Body of pancreas (tissue), 4 donors: ENCODE data around the gene TLE1. TPM values are rescaled to one million over a fixed set of nuclear protein-coding genes. Genes with fewer than 3 reads are reported as not detected.

ENCODE experiments used
- ATAC-seq: fragments of 150-250 bp; one replicate; pipeline ENCODE4 v1.9.1; 2016
- DNase-seq, 4 donors: peaks; one replicate each; pipeline ENCODE4 v3.0.0-alpha.2; 2019
- H3K27ac ChIP-seq, 4 donors: fragments of 200-600 bp; sonication (generic); 1 replicate in 3 of 4; 2 replicates in 1 of 4; pipeline versions ENCODE4 v1.5.1 to v1.6.1; 2016 to 2019; ENCODE audit warnings: mild to moderate bottlenecking in 1 of 4, mixed read lengths in 1 of 4, moderate library complexity in 1 of 4
- H3K27me3 ChIP-seq, 2 donors: fragments of 200-600 bp; sonication (generic); one replicate each; pipeline ENCODE4 v1.6.0; 2016; ENCODE audit warnings: mild to moderate bottlenecking in 1 of 2
- H3K36me3 ChIP-seq, 2 donors: fragments of 200-600 bp; sonication (generic); replicated peaks in 1 of 2; 2 replicates each; pipeline ENCODE4 v1.5.1; 2016; ENCODE audit warnings: low read depth in 2 of 2; ENCODE audit not compliant: insufficient read depth in 1 of 2
- H3K4me1 ChIP-seq: fragments of 200-600 bp; sonication (generic); one replicate; pipeline ENCODE4 v1.6.0; 2016
- H3K4me3 ChIP-seq, 2 donors: fragments of 200-600 bp; sonication (generic); 1 replicate in 1 of 2; 2 replicates in 1 of 2; pipeline ENCODE4 v1.5.1; 2016 to 2019
- H3K9me3 ChIP-seq, 3 donors: fragments of 200-600 bp; sonication (generic); 1 replicate in 2 of 3; 2 replicates in 1 of 3; pipeline ENCODE4 v1.5.1; 2016
- POLR2A ChIP-seq, 3 donors: fragments of 450-650 bp; IDR thresholded peaks; one replicate each; pipeline ENCODE4 v1.6.1; 2016; ENCODE audit warnings: antibody characterized with exemption in 3 of 3, mild to moderate bottlenecking in 2 of 3
- WGBS, 2 donors: methylation state at CpG; one replicate each; pipeline ENCODE4 v1.1.5; 2017; 5-methylcytosine and 5-hydroxymethylcytosine counted together
- intact Hi-C: fragments of 100-400 bp; cut with DNase I; formaldehyde crosslinking; loops from one replicate; pipeline ENCODE4 v1.15.1; 2023
- total RNA-seq, 2 donors: library from RNA; depleted of rRNA; stranded (reverse); fragments of >200 nt; gene quantifications; one replicate each; pipeline ENCODE4 v1.1.0, GENCODE V29; 2016
- TF ChIP-seq, protein P1 (sequence below), 7 experiments: fragments of 450-650 bp in 4 of 7; fragments of 200-600 bp in 3 of 7; sonication (generic) in 3 of 7; IDR thresholded peaks; one replicate each; pipeline ENCODE4 v1.5.1; 2016 to 2019; ENCODE audit warnings: antibody characterized with exemption in 7 of 7

Gene TLE1
- total RNA-seq, 2 donors from 2014 or later: 49.5 to 58.3 TPM

DNA sequence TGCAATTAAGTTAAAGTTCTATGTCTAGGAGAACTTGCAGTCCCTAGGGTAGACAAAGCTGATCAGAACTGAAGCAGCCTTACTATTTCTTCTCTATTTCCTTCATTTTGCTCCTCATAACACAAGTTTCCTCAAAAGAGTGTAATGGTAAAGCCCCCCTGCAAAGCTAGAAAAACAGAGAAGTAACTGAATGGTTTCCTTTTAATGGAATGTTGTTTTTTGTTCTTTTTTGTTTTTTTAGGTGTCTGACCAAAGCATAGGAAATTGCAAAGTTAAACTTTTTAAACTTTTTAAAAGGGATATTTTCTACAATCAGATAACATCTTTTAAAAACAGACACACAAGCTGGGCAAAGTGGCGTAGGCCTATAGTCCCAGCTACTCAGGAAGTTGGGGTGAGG is 145.7 kb downstream of the TLE1 start:
- intact Hi-C loops: no loop called here
- H3K4me1 ChIP-seq: peaks cover 19% of the 10 kb centered on the region
- H3K4me3 ChIP-seq: no peak overlapping the region
- 96 to 100% methylated on average over 1 of the region's 1 CpG for WGBS, 2 donors
- H3K36me3 ChIP-seq: no peaks in the 10 kb centered on the region
- no peak for TF ChIP-seq POLR2A (IDR thresholded peaks at IDR 0.05)
- TF ChIP-seq, protein P1, sequence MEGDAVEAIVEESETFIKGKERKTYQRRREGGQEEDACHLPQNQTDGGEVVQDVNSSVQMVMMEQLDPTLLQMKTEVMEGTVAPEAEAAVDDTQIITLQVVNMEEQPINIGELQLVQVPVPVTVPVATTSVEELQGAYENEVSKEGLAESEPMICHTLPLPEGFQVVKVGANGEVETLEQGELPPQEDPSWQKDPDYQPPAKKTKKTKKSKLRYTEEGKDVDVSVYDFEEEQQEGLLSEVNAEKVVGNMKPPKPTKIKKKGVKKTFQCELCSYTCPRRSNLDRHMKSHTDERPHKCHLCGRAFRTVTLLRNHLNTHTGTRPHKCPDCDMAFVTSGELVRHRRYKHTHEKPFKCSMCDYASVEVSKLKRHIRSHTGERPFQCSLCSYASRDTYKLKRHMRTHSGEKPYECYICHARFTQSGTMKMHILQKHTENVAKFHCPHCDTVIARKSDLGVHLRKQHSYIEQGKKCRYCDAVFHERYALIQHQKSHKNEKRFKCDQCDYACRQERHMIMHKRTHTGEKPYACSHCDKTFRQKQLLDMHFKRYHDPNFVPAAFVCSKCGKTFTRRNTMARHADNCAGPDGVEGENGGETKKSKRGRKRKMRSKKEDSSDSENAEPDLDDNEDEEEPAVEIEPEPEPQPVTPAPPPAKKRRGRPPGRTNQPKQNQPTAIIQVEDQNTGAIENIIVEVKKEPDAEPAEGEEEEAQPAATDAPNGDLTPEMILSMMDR (IDR thresholded peaks at IDR 0.05): no peak
- no peaks in the 10 kb centered on the region for H3K9me3 ChIP-seq
- DNase-seq: no peak
- H3K27ac ChIP-seq: no peak overlapping the region
- no peaks in the 10 kb centered on the region for H3K27me3 ChIP-seq
- no peak for ATAC-seq

DNA sequence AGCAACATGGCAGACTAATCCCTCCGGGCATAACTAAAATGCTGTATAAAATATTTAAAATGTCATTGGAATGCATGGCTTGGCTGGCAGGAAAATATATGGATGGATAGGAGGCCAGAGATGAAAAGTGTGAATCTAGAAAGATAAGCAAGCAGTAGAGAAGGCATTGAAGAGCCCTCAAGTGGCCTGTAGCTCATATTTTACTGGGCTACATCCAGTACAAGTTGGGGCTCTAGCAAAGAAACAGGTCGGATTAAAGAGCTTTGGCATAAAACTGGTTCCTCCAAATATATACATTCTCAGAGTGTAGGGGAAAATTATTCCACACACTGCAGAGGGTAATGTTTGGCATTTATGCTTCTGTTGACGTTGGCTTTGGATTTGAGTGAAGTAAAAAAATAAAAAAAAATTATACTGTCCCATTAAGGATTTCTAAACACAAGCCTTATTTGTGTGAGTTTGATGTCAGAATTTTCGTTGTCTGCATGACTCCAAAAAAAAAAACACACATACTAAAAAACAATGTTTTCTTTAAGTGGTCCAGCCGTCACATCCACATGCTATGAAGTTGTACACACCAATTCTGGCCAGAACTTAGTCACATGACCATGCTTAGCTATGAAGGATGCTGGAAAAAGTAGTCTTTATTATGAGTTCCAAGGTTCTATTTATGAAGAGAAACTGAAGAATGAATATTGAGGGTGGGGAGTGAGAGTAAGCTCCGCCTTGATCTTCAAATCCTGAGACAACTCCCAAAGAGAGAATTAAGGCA is 147.0 kb downstream of the TLE1 start:
- WGBS, 2 donors: 86 to 88% methylated on average over 6 of the region's 6 CpGs
- Histone ChIP-seq H3K27me3 (no peaks in the 10 kb centered on the region), H3K4me3 (no peak overlapping the region), H3K27ac (no peak overlapping the region), H3K4me1 (peaks cover 15% of the 10 kb centered on the region), H3K36me3 (no peaks in the 10 kb centered on the region), H3K9me3 (no peaks in the 10 kb centered on the region)
- ATAC-seq (no peak), DNase-seq (no peak)
- intact Hi-C loops: no loop called here
- no peak for TF ChIP-seq POLR2A (IDR thresholded peaks at IDR 0.05)
- TF ChIP-seq, protein P1 (IDR thresholded peaks at IDR 0.05): no peak

DNA sequence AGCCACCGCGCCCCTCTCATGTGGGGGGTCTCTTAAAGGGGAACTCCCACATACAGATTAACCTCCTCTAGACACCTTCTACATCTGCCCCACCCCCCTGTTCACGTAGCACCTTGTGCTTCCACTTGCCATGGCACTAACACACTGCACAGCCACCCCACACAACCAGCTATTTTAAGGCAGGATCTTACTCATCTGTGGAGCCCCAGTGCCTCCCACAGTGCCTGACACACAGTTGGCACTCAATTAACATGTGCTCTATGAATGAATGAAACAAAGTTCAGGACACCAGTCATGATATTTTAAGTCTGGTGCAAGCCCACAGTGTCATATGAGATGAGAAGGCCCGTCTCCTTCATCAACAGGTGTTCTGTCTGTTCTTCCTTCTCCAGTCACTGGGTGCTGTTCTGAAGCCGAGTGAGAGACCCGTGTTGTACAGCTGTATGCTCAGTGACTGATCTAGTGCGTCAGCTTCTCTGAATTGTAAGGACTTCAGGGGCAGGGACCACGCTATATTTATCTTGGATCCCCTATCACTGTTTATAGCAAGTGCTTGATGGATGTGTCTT is 149.1 kb downstream of the TLE1 start:
- no peak for DNase-seq
- no peak overlapping the region for H3K4me3 ChIP-seq
- H3K36me3 ChIP-seq: no peaks in the 10 kb centered on the region
- peaks cover 5% of the 10 kb centered on the region for H3K4me1 ChIP-seq
- no peak for TF ChIP-seq POLR2A (IDR thresholded peaks at IDR 0.05)
- TF ChIP-seq, protein P1 (IDR thresholded peaks at IDR 0.05): no peak
- intact Hi-C loops: no loop called here
- H3K27ac ChIP-seq: no peak overlapping the region
- 86 to 90% methylated on average over 8 of the region's 8 CpGs for WGBS, 2 donors
- no peaks in the 10 kb centered on the region for H3K9me3 ChIP-seq
- ATAC-seq: no peak
- no peaks in the 10 kb centered on the region for H3K27me3 ChIP-seq

DNA sequence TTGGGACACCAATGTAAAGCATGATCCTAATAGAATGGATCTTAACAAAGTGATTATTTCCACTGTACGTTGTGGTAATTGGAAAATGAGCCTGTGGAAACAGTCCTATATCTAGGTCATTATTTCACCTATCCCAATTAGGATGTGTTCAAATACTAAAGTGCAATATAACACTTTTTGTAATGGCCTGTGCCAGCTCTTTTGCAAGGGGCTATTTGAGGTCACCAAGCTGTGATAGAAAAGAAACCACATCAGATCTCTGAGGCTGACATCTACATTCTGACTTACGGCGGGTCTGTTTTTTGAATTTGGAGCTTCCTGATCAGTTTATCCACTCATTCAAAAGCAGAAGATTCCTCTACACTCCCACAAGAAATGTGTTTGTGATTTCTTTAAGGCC is 150.0 kb downstream of the TLE1 start:
- 81 to 98% methylated on average over 3 of the region's 3 CpGs for WGBS, 2 donors
- Histone ChIP-seq H3K27ac (no peak overlapping the region), H3K9me3 (no peaks in the 10 kb centered on the region), H3K4me3 (no peak overlapping the region), H3K36me3 (no peaks in the 10 kb centered on the region), H3K4me1 (peaks cover 5% of the 10 kb centered on the region), H3K27me3 (no peaks in the 10 kb centered on the region)
- intact Hi-C loops: no loop called here
- ATAC-seq (no peak), DNase-seq (no peak)
- TF ChIP-seq POLR2A (IDR thresholded peaks at IDR 0.05): no peak
- TF ChIP-seq, protein P1 (IDR thresholded peaks at IDR 0.05): no peak

DNA sequence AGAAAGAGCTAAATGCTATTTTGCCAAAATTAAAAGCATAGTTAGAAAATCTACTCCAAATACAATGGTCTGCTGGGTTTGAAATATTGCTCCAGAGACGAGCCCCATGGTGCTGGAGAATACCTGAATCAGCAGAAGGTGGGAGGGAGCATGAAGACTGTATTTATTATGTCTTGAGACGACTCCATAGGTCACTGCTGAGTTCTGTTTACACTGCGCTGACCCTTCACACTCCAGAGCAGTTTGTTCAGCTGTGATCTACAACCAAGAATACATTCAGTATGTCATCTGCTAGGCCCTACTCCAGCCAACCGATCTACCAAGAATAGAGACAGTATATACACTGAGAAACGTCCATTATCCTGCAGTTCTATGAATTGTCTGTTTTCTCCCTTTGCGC is 150.5 kb downstream of the TLE1 start:
- no peaks in the 10 kb centered on the region for H3K9me3 ChIP-seq
- no peak overlapping the region for H3K27ac ChIP-seq
- intact Hi-C loops: no loop called here
- ATAC-seq: no peak
- no peaks in the 10 kb centered on the region for H3K36me3 ChIP-seq
- no peak overlapping the region for H3K4me3 ChIP-seq
- no peak for TF ChIP-seq POLR2A (IDR thresholded peaks at IDR 0.05)
- TF ChIP-seq, protein P1 (IDR thresholded peaks at IDR 0.05): no peak
- H3K4me1 ChIP-seq: peaks cover 5% of the 10 kb centered on the region
- DNase-seq: no peak
- WGBS, 2 donors: 80 to 83% methylated on average over 6 of the region's 6 CpGs
- no peaks in the 10 kb centered on the region for H3K27me3 ChIP-seq
